HG02798 (cell line): ENCODE results near the gene AFF3.

Source experiments
- ATAC-seq: cut with Tn5 transposase; IDR thresholded peaks from one replicate; pipeline ENCODE4 v1.9.1; 2021; ENCODE audit warnings: mild to moderate bottlenecking; ENCODE audit not compliant: unreplicated experiment, poor library complexity

AFF3 gene

DNA sequence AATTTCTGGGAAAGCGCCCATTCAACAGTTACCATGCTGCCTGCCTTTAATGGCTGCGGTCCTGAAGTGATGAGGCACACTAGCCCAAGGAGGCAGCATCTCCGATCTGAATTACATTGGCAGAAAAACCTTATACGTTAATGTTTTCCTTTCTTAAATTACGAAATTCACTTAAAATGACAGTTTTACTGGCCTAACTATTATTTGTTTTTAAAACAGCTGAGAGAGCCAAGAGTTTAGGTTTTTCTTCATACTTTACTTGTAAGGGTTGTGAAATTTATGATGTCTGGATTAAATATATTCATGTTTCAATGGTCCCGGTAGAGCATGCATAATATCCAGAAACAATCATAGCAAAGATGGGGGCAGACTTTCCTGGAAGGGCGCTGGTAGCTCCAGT is 537.4 kb downstream of the AFF3 start:
- no peak for ATAC-seq

DNA sequence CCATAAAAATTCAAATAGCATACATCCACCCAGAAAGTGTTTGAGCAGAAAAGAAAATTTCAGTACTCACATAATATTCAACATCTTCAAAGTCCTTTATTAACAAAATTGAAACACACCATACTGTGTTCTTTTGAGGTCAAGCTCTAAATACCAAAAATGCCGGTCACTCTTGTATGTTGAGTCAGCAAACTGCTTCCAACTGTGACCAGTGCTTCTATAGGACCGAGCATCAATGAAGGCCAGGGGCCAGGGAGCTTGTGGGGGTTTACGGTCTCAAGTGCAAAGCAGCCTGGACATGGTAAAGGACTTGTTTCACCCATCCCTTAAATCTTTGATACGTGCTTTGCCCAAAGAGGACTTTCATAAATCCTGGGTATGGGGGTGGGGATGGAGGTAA is 539.9 kb downstream of the AFF3 start:
- ATAC-seq: no peak

DNA sequence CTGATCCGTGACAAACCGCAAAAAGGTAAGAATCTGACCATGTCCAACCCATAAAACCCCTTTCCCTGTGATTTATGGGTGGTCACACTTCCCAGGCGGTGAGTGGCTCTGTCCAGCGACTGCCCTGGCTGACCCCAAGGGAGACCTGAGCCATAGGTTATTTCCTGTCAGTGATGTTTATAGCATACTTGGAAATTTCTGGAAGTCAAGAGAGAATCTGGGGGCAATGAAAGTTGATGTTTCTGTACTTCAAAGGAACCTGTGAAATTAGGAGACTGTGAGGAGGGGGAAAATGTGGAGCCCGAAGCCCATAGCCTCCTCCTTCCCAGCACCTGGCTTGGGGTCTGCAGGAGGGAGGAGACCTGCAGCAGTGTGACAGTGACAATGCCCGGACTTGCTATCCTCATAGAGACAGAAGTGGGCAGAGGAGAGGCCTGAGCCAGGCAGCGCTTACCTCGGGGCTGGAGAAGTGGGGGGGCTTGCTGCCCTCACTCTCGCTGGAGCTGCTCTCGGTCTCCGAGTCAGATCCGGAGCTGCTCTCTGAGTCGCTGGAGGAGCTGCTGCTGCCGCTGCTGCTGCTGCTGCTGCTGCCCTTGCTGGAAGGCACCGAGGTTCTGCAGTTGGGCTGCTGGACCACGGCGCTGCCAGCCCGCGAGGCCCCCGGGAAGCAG is 541.3 kb downstream of the AFF3 start:
- ATAC-seq: no peak

DNA sequence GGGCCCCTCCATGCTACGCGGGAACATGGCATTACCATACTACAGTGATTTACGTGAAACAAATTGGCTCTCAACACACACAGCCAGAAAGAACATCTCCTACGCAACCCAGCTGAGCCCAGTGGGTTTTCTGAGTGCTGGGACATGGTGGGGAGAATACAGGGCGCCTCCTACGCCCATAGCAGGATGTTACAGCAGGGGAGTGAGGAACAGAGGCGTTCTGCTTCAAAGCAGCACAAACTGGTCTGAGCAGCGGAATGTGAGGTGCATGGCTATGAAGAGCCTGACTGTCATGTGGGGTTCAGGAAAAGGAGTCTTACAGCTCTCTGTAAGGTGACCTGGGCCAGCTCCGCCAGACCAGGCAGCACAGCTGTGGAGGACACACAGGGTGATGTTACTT is 543.9 kb downstream of the AFF3 start:
- ATAC-seq: no peak

DNA sequence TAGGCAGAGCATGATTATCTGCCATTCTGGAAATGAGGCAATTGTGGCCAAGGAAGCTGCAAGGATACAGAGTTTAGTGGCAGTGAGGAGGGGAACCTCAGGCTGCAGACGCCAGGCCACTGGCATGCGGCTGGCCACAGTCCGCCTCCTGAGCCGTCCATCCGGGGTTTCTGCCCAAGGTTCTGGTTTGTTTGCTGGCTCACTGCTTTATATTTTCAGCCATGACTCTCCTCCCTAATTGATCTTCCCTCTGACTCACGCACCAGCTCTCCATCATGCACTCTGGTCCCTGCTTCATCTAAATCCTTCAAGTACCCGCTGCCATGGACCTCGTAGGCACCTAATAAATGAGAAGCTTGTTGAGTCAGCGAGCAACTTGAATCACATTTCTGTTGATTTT is 544.8 kb downstream of the AFF3 start:
- no peak for ATAC-seq

DNA sequence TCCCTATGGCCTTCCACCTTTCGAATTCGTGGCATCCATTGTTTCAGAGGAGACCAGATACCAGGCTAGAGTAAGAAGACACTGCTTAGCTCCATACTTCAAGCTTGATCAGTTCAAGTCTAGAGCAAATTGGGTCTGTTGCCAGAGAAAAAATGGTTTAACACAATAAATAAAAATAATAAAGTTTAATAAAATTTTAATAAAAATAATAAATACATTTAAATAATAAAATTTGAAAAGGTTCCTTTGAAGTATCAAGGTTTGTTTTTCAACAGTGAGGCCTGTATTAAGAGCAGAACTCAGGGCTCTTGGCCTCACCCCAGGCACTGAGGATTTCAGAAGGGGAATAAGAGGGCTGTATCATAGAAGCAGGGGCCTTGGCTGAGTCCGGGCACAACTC is 547.0 kb downstream of the AFF3 start:
- ATAC-seq: no peak

DNA sequence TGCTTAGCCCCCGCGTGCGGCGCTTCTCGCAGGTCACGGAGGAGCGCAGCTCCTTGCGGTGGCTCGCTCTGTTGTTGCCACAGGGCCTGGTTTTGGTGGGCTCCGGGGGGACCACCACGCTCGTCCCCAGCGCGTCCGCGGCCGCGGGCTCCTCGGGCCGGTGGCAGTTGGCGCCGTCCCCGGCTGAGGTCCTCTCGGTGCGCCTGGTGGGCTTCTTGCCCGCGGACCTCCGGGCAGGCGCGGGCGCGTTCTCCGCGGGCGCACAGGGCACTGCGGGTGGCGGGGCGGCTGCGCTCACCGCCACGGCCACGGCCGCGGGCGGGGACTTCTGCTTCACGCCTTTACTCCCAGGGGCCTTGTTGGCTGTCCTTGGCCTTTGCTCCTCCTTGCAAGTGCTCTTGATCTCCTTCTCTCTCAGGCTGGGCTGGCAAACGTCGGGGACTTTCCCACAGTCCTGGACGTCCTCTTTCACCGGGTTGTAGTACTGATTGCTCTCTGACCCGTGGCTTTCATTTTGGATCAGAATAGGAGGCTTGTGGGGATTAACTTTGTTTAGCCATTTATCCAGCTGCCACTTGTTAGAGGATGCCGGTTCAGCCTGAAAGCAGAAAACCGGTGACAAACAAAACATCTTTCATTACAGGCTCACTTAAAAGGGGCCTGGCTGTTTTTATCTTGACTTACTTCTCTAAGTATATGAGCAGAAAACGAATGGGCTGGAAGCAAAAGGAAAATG is 548.5 kb downstream of the AFF3 start:
- ATAC-seq: no peak

DNA sequence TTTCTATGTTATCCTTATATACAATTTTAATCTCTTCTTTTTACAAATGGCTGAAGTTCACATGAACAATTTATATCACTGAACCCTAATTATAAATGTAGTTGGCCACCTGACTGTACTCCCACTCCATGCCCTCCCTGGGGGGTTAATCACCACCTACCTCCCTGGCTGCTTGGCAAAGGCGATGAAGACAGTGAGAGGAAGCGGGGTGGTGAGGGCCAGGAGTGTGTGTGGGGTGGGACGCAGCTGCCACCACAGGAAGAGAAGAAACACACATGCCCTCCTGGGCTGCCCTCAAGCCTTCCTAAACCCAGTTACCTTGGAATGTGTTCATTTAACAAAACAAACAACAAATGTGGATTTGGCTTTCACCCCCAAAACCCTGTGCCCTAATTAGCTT is 565.6 kb downstream of the AFF3 start:
- no peak for ATAC-seq

DNA sequence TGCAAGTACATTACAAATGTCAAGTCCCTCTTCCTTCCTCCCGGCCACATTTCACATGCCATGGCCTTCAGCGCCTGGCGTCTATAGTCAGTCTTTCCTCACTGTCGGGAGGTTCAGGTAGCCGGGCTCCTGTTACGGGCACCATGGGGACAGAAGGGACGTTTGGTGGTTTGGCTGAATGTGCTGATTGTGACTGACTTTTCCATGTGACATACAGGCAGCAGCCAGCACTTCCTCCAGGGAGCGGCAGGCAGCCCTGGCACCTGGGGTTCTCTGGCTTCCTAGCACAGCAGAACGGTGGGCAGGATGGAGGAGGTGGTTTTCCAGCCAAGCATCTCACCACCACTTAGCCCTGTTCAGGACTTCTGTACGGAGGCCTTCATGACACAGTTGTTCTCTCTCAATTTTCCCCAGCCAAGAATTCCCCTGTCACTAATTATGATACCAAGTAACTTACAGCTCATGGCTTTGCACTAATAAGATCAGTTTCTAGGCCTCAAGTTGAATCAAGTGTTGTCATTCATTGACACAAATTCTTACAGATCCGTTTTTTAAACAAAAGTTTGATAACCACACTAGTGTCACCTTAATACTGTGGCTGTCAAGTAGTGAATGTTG is 568.6 kb downstream of the AFF3 start:
- no peak for ATAC-seq

DNA sequence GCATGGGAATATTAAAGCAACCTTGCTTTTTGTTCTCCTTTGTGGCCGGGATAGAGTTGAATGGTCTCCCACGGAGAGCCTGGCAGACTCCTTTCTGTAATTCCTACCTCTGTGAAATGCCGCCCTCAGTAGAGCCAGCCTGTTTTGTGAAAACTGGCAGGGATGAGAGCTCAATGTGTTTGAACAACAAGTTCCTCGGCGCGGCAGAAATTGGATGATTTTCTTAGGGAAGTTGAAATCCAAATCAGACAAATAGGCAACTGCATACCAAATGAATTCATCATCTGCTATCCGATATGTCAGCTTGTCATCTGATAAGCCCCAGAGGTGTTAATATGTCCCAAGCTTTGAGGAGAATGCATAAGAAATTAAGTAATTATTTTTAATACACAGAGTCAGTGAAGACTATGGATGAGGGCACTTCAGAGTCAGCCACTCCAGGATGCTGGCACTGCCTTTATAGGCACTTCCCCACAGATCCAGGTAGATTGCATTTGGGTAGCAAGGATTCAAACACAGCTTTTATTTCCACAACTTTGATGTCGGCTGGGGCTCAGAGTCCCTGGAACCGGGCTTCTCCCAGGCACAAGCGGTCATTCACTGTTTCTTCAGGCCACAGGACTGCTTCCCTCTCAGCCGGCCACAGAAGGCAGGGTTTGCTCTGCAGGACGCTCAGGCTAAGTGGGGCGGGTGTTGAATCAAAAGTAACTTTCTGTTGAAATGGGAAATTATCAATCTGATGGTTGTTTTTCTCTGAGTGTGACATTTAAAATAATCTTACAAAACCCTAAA is 569.8 kb downstream of the AFF3 start:
- ATAC-seq: no peak

DNA sequence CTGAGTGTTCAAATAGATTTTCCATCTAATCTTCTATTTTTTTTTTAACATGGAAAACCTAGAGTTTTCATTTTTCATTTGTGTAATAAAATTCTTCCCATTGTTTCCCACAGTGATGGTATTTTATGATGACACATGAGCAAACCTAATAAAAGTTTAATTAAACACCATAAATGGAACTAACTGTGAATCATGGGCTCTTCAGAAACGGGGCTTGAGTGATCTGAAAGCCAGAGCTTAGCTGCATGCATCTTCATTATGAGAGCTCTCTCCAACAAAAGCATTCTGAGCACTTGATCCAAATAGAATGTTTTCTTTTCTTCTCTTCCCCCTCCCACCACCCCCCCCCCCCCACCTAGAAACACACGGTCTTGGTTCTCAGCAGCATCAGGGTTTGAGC is 570.4 kb downstream of the AFF3 start:
- ATAC-seq: no peak

DNA sequence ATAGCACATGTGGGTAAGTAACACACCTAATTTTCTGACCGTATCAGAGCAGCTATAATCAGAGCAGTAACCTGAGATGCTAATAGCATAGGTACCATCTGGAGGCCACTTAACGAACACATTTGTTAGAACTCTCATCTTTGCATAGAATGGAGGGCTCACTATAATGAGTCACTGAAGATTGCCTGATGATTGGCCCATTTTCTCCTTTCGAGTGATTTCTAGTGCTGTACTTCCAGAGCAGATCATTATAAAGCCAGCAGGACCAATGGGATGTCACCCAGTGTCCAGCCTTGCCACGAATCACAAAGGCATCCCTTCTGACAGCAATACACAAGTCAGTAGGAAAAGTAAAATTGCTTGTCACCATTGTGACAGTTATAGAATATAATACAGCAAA is 570.9 kb downstream of the AFF3 start:
- ATAC-seq: no peak

DNA sequence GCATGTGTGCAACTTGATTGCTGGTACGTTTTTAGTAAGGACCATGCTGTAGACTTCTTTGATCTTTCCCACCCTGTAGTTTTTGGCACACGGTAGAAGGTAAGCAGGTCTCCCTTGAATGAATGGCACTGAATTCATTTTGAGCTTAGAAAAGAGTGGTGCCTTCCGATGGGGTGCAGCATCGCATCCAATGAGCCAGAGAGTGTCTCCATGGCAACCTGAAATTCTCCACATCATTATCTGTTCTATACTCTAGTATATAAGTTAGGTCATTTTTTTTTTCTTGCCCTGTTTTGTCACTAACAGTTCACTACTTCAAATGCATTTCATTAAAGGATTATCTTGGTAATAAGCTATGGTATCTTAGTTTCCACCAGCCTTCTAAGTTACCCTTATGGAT is 571.4 kb downstream of the AFF3 start:
- no peak for ATAC-seq

DNA sequence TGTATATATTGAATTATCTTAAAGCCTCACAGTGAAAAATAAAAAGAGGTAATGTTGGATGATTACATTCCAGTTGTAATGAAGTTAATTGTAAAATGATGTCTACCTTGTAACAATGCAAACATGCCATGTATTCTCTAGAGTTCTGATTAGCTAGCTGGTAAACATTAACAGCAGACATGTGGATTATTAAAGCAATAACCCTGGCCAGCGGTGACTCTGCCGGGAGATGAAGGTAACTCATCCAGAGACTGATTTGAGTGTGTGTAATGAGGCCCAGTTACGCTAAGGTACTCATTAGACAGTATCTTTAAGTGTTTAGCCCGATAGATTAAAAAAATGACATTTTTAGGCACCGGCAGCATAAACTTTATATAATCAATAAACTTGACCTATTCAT is 573.0 kb downstream of the AFF3 start:
- ATAC-seq: no peak

DNA sequence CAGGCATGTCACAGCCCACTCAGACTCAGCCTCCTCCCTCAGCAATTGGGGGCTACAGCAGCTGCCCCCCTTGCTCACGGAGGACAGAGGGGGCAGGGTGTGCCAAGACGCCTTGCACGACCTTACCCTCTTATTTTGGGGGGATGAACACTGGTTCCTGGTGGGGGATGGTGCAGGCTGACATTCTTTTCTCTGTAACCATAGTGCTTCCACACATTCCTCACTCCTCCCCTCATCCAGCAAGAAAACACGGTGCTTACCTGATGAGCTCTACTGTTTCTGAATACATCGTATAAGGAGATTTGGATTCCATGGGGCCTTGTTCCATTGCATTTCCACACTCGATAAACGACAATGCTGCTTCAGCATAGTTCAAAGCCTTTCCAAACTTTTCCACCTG is 577.2 kb downstream of the AFF3 start:
- ATAC-seq: no peak

DNA sequence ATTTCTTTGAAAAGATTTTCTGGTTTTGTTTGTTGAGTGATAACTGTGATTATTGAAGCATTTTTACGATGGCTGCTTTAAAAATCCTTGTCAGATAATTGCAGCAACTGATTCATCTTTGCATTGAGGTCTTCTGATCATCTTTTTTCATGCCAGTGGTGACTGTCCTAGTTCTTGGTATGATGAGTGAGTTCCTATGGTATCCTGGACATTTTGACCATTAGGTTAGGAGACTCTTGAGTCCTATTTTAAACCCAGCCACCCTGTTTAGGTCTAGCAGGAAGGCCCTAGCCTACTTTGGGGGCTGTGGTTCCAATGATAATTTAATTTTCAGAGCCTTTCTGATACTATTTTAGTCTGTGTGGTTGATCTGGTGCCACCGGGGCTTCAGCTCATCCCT is 579.9 kb downstream of the AFF3 start:
- no peak for ATAC-seq

DNA sequence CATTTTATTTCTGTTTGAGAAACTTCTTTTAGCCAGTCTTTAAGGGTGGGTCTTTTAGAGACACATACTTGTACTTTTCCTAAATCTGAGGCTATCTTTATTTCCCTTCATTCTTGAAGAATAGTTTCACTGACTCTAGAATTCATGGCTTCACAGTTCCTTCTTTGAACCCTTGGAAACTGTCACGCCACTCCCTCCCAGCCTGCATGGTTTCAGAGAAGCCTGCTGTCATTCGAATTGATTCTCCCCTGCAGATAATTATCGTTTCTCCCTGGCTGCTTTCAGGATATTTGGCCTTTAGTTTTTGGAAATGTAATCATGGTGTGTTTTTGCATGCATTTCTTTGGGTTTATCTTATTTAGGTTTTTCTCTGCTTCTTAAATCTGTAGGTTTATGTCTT is 580.6 kb downstream of the AFF3 start:
- no peak for ATAC-seq

DNA sequence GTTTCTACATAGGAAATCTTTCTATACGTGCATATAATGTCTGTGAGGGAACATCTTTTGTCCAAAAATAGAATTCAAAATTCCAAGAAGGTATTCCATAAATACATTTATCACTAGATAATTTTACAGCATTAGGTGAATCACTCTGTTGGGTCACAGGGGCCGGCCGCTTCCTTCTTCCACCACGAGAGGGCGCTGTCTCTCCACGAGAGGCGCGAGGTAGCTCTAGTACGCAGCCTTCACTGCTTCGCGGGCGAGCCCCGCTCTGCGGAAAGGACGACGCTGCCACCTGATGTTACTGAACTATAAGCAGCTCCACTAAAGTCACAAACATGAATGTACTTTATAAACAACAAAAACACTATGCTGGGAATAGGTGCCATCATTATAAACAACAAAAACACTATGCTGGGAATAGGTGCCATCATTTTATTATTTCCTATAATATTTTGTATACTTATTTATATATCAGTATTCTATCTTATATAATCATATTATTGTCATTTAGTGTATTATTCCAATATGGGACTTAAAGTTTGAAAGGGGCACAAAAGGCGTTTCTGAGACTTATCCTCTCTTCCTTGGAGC is 583.2 kb downstream of the AFF3 start:
- ATAC-seq: peak; percentile 86

DNA sequence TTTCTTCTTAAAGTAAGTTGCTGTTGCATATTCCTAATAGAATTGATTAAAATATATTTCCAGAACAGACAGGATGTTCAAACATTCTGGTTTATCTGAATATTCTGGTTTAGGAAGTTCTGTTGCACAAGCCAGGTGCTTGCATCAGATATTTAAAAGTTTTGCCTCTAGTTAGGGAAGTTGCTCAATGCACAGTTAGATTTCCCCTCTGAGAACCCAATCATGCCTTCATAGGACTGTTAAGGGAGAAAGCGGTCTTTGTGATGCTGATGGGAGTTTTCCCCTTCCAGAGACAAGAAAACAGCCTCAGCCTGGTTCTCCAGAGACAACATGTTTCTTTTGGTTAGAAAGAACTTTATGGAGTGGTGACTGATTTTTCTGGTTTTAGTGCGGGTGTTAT is 587.0 kb downstream of the AFF3 start:
- no peak for ATAC-seq

DNA sequence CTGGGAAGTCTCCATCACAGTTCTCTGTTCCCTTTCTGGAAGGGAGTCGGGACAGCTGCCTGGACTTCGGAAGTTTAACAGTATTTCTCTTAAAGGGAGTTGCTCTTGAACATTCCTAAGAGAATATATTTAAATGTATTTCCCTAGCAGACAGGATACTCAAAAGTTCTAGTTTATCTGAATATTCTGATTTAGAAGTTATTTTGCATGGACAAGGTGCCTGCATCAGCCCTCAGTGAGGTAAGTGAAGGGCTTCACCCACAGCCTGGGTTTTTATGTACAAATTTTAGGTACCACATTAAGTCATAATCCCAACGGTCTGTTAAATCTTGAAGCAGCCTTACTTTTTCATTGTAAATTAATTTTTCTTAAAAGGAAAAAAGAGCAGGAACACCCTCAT is 587.5 kb downstream of the AFF3 start:
- ATAC-seq: no peak

DNA sequence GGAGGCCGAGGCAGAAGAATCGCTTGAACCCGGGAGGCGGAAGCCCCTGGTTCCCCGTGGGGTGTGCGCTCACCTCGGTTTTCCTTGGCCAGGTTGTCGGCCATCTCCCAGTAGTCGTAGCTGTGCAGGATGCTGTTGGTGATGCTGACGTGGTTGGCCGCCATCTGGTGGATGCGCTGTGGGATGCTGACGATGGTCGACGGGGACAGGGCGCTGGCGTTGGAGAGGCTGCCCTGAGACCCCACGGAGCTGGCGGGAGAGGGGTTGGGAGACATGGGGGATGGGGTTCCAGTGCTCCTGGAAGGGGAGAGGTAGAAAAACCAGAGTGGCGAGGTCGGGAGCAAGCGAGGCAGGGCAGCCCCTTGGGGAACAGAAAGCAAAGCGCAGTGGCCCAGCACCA is 588.2 kb downstream of the AFF3 start:
- no peak for ATAC-seq
